A549 (cell line): ENCODE results near the gene RPL10.

Source experiments
- CBX8 ChIP-seq: fragments of 200-600 bp; sonication (generic); IDR thresholded peaks from 2 replicates; pipeline ENCODE4 v1.6.1; 2016
- EP300 ChIP-seq, 2 experiments: fragments of >200 bp; sonication (Bioruptor Twin); formaldehyde crosslinking; IDR thresholded peaks; 2 replicates in 1 of 2; 3 replicates in 1 of 2; pipeline ENCODE4 v1.6.1; 2016 to 2017
- ZNF302 ChIP-seq: fragments of 250-450 bp; sonication (Bioruptor Pico); IDR thresholded peaks from 2 replicates; pipeline ENCODE4 v1.9.0; 2021; ENCODE audit warnings: inconsistent platforms, mild to moderate bottlenecking, moderate library complexity
- TF ChIP-seq, protein P1 (sequence below): fragments of >200 bp; sonication (Bioruptor Twin); formaldehyde crosslinking; IDR thresholded peaks from 3 replicates; pipeline ENCODE4 v1.5.1; 2016

- TF ChIP-seq, protein P1, sequence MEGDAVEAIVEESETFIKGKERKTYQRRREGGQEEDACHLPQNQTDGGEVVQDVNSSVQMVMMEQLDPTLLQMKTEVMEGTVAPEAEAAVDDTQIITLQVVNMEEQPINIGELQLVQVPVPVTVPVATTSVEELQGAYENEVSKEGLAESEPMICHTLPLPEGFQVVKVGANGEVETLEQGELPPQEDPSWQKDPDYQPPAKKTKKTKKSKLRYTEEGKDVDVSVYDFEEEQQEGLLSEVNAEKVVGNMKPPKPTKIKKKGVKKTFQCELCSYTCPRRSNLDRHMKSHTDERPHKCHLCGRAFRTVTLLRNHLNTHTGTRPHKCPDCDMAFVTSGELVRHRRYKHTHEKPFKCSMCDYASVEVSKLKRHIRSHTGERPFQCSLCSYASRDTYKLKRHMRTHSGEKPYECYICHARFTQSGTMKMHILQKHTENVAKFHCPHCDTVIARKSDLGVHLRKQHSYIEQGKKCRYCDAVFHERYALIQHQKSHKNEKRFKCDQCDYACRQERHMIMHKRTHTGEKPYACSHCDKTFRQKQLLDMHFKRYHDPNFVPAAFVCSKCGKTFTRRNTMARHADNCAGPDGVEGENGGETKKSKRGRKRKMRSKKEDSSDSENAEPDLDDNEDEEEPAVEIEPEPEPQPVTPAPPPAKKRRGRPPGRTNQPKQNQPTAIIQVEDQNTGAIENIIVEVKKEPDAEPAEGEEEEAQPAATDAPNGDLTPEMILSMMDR, result no peak
- TF ChIP-seq CBX8 (no peak), ZNF302 (CRISPR knock-in tag) (no peak), EP300 (IDR thresholded peaks at IDR 0.05) (no peak)
Observed at GRCh38 chrX:154358011-154358410, 40.2 kb upstream of the RPL10 start.
